Lung (tissue), 12 donors: ENCODE results near the gene MEX3D. TPM values are rescaled to one million over a fixed set of nuclear protein-coding genes. Genes with fewer than 3 reads are reported as not detected.
A peak's percentile ranks its signal among the peaks of the same experiment; 100 is the strongest.

ENCODE experiments used
- ATAC-seq: fragments of 200-7000 bp; cut with Tn5 transposase; one replicate; pipeline ENCODE4 v1.9.1; 2020; ENCODE audit warnings: moderate number of reproducible peaks; ENCODE audit not compliant: insufficient read depth, low FRiP score
- DNase-seq, 3 donors: peaks; one replicate each; pipeline ENCODE4 v3.0.0-alpha.2; 2013 to 2017
- H3K27ac ChIP-seq, 2 donors: one replicate each; pipeline ENCODE4 v1.5.1; 2013; ENCODE audit warnings: mild to moderate bottlenecking in 2 of 2, moderate library complexity in 2 of 2, control low read depth in 1 of 2, inconsistent platforms in 1 of 2, low read depth in 1 of 2, low read length in 1 of 2
- H3K27me3 ChIP-seq, 3 donors: one replicate each; pipeline ENCODE4 v1.5.1; 2013; ENCODE audit warnings: low read length in 2 of 3; ENCODE audit not compliant: control insufficient read depth in 3 of 3, insufficient read depth in 3 of 3
- H3K36me3 ChIP-seq, 4 donors: one replicate each; pipeline ENCODE4 v1.5.1; 2013; ENCODE audit warnings: low read length in 4 of 4, mild to moderate bottlenecking in 1 of 4, moderate library complexity in 1 of 4; ENCODE audit not compliant: control insufficient read depth in 4 of 4, insufficient read depth in 4 of 4
- H3K4me1 ChIP-seq, 5 donors: one replicate each; pipeline ENCODE4 v1.5.1; 2013; ENCODE audit warnings: low read length in 5 of 5, mild to moderate bottlenecking in 2 of 5, moderate library complexity in 1 of 5; ENCODE audit not compliant: control insufficient read depth in 5 of 5, insufficient read depth in 5 of 5
- H3K4me3 ChIP-seq: one replicate; pipeline ENCODE4 v1.5.1; 2013; ENCODE audit warnings: mild to moderate bottlenecking, control low read depth, moderate library complexity
- H3K9ac ChIP-seq, 2 donors: one replicate each; pipeline ENCODE4 v1.5.1; 2013; ENCODE audit warnings: low read length in 2 of 2, control low read depth in 1 of 2; ENCODE audit not compliant: insufficient read depth in 1 of 2
- H3K9me3 ChIP-seq, 4 donors: one replicate each; pipeline ENCODE4 v1.5.1; 2013; ENCODE audit warnings: low read length in 3 of 4, mild to moderate bottlenecking in 1 of 4, moderate library complexity in 1 of 4; ENCODE audit not compliant: control insufficient read depth in 4 of 4, insufficient read depth in 3 of 4
- CTCF ChIP-seq: IDR thresholded peaks from 2 replicates; pipeline ENCODE4 v1.5.1; 2012; ENCODE audit warnings: mild to moderate bottlenecking; ENCODE audit errors: control extremely low read depth, extremely low read depth
- WGBS, 2 donors: extraction: QIAGEN DNeasy Blood & Tissue Kit; methylation state at CpG; one replicate each; pipeline ENCODE4 v1.1.7; 2013; 5-methylcytosine and 5-hydroxymethylcytosine counted together
- polyA plus RNA-seq, 2 donors: library from polyadenylated mRNA; stranded (reverse); fragments of 200-250 nt; gene quantifications; one replicate each; pipeline ENCODE4 v1.2.1, GENCODE V29; 2013
- total RNA-seq, 2 donors: library from RNA; depleted of rRNA in 1 of 2; stranded (reverse); fragments of >200 nt in 1 of 2; gene quantifications; one replicate each; pipeline ENCODE4 v1.2.1, GENCODE V29; 2014 to 2021
- donor health status: control.
- donor health status: control.
- donor health status: Bipolar disorder and iron deficiency.
- donor health status: healthy.
- donor health status: DM: yes; HTN: yes; CAD: no.

The MEX3D gene
- total and polyA plus RNA-seq, 4 donors = 4.8 to 33.9 (median 19.8) TPM

GRCh38 chr19:1570836-1571235, 2.7 kb upstream of the MEX3D start:
- no peak for TF ChIP-seq CTCF
- Histone ChIP-seq H3K27me3 (no peaks in the 10 kb centered on the region), H3K9me3 (no peaks in the 10 kb centered on the region), H3K4me3 (no peak overlapping the region), H3K27ac (no peak overlapping the region), H3K36me3 (no peaks in the 10 kb centered on the region), H3K9ac (no peak overlapping the region), H3K4me1 (peaks cover 0 to 10% (median 0%) of the 10 kb centered on the region in 5 donors)
- no peak for ATAC-seq
- DNase-seq = no peak
- 95% methylated on average over 13 of the region's 13 CpGs for WGBS, 2 donors

GRCh38 chr19:1569997-1570396, 1.9 kb upstream of the MEX3D start:
- Histone ChIP-seq H3K27me3 (no peaks in the 10 kb centered on the region), H3K9ac (no peak overlapping the region), H3K4me3 (no peak overlapping the region), H3K36me3 (peaks cover 0 to 4% (median under 1%) of the 10 kb centered on the region in 4 donors), H3K4me1 (peaks cover 0 to 12% (median 0%) of the 10 kb centered on the region in 5 donors), H3K9me3 (no peaks in the 10 kb centered on the region), H3K27ac (no peak overlapping the region)
- ATAC-seq (no peak), DNase-seq (no peak)
- no peak for TF ChIP-seq CTCF
- 61 to 73% methylated on average over 4 of the region's 4 CpGs for WGBS, 2 donors

GRCh38 chr19:1567848-1568227, 287 bp downstream of the MEX3D start:
- H3K4me3 ChIP-seq = peak overlapping the region; percentile 75

More at GRCh38 chr19:1567848-1568227, 287 bp downstream of the MEX3D start:
- Histone ChIP-seq H3K27me3 (no peaks in the 10 kb centered on the region), H3K36me3 (peaks cover 0 to 9% (median 3%) of the 10 kb centered on the region in 4 donors), H3K9me3 (no peaks in the 10 kb centered on the region), H3K4me1 (peaks cover 0 to 12% (median 0%) of the 10 kb centered on the region in 5 donors), H3K27ac (no peak overlapping the region), H3K9ac (no peak overlapping the region)
- WGBS, 2 donors = 0% methylated on average over 52 of the region's 73 CpGs; no CpG with 5 or more reads in 1 of the 2 donors
- no peak for TF ChIP-seq CTCF
- DNase-seq (peak in 1 of 3 donors; percentile 18), ATAC-seq (no peak)
